ENCODE results near the gene TMED10.
A peak's percentile ranks its signal among the peaks of the same experiment; 100 is the strongest.
"Not testable (repeated sequence)": the region's sequence is repeated elsewhere in the genome, so short reads cannot be mapped to it uniquely, and the experiment has no call there.

TMED10 gene

GRCh38 chr14:75156901-75157300, 19.5 kb downstream of the TMED10 start:
- DNase-seq, result peak; percentile 60

GRCh38 chr14:75156111-75156510, 20.3 kb downstream of the TMED10 start:
- DNase-seq, result no peak

- DNase-seq, result peak; percentile 18
These were observed 21.2 kb downstream of the TMED10 start for GRCh38 chr14:75155169-75155568.

- DNase-seq, result no peak
These were observed 23.1 kb downstream of the TMED10 start for GRCh38 chr14:75153295-75153694.

- DNase-seq, result no peak
These were observed 24.6 kb downstream of the TMED10 start for GRCh38 chr14:75151851-75152250.

GRCh38 chr14:75150637-75151036, 25.8 kb downstream of the TMED10 start:
- DNase-seq, result not testable (repeated sequence)

- DNase-seq, result no peak
These were observed 26.3 kb downstream of the TMED10 start for GRCh38 chr14:75150150-75150549.

GRCh38 chr14:75147423-75148071, 28.9 kb downstream of the TMED10 start:
- peak; percentile 35 for DNase-seq

- DNase-seq, result peak; percentile 47
These were observed 31.5 kb downstream of the TMED10 start for GRCh38 chr14:75144944-75145343.

GRCh38 chr14:75143761-75144527, 32.5 kb downstream of the TMED10 start:
- DNase-seq, result no peak

GRCh38 chr14:75142494-75142893, 33.9 kb downstream of the TMED10 start:
- no peak for DNase-seq

- peak; percentile 65 for DNase-seq
These were observed 34.4 kb downstream of the TMED10 start for GRCh38 chr14:75141967-75142366.

GRCh38 chr14:75141062-75141461, 35.4 kb downstream of the TMED10 start:
- DNase-seq, result peak; percentile 57

- DNase-seq, result no peak
These were observed 35.8 kb downstream of the TMED10 start for GRCh38 chr14:75140620-75141019.

- DNase-seq, result no peak
These were observed 37.2 kb downstream of the TMED10 start for GRCh38 chr14:75139185-75139584.

GRCh38 chr14:75138492-75138891, 37.9 kb downstream of the TMED10 start:
- no peak for DNase-seq

- DNase-seq, result no peak
These were observed 41.8 kb downstream of the TMED10 start for GRCh38 chr14:75134644-75135043.

GRCh38 chr14:75133597-75133996, 42.8 kb downstream of the TMED10 start:
- no peak for DNase-seq

GRCh38 chr14:75132382-75133086, 43.9 kb downstream of the TMED10 start:
- peak; percentile 87 for DNase-seq

- no peak for DNase-seq
These were observed 47.8 kb downstream of the TMED10 start for GRCh38 chr14:75128596-75128990.

- DNase-seq, result no peak
These were observed 48.4 kb downstream of the TMED10 start for GRCh38 chr14:75127903-75128595.

GRCh38 chr14:75127474-75127820, 49.0 kb downstream of the TMED10 start:
- DNase-seq, result not testable (repeated sequence)
